Rectal smooth muscle tissue (tissue), 1 donor: ENCODE data around the gene ADCY9.
A peak's percentile ranks its signal among the peaks of the same experiment; 100 is the strongest.
"Not testable (repeated sequence)": the region's sequence is repeated elsewhere in the genome, so short reads cannot be mapped to it uniquely, and the experiment has no call there.

Experiments
- H3K27ac ChIP-seq: one replicate; pipeline ENCODE4 v1.7.0; 2013; ENCODE audit warnings: low read depth, low read length, inconsistent platforms
- H3K27me3 ChIP-seq: one replicate; pipeline ENCODE4 v1.7.0; 2013; ENCODE audit warnings: low read length; ENCODE audit not compliant: control insufficient read depth, insufficient read depth
- H3K36me3 ChIP-seq: one replicate; pipeline ENCODE4 v1.7.0; 2013; ENCODE audit warnings: low read length; ENCODE audit not compliant: control insufficient read depth, insufficient read depth
- H3K4me1 ChIP-seq: one replicate; pipeline ENCODE4 v1.7.0; 2013; ENCODE audit warnings: low read length; ENCODE audit not compliant: control insufficient read depth, insufficient read depth
- H3K4me3 ChIP-seq: one replicate; pipeline ENCODE4 v1.7.0; 2013; ENCODE audit warnings: low read length
- H3K9ac ChIP-seq: one replicate; pipeline ENCODE4 v1.7.0; 2013; ENCODE audit warnings: low read length

Gene ADCY9

DNA sequence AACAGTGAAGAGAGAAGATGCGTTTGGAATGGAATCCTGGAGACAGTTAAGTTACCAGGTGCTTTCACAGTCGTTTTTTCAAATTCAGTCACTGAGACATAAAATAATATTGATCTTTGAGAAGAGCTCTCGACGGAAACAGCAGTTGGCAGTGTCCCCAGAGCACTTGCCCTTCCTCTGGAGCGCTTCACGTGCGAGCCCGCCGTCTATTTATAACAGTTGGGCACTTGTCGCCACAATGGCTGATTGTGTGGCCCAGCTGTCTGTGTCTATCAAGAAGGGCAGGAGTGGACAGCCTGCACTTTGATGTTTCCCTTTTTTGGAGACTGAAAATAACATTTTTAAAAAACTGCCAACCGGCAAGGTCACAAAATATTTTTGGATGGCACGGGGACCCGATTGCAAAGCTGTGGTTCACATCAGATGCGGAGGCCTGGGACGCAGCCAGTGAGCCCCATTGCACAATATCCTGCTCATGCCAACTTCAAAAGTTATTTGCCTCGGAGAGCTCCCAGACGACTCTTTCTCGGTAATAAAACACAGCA lies 62.9 kb downstream of the ADCY9 start:
- Histone ChIP-seq H3K27ac (no peak overlapping the region), H3K9ac (no peak overlapping the region), H3K27me3 (no peaks in the 10 kb centered on the region), H3K4me1 (no peaks in the 10 kb centered on the region), H3K4me3 (peak overlapping the region; percentile 56), H3K36me3 (no peaks in the 10 kb centered on the region)

GRCh38 chr16:4052801-4053293 lies 63.4 kb downstream of the ADCY9 start:
- Histone ChIP-seq H3K9ac (no peak overlapping the region), H3K4me1 (peaks cover under 1% of the 10 kb centered on the region), H3K4me3 (peak overlapping the region; percentile 49), H3K36me3 (no peaks in the 10 kb centered on the region), H3K27ac (no peak overlapping the region), H3K27me3 (no peaks in the 10 kb centered on the region)

DNA sequence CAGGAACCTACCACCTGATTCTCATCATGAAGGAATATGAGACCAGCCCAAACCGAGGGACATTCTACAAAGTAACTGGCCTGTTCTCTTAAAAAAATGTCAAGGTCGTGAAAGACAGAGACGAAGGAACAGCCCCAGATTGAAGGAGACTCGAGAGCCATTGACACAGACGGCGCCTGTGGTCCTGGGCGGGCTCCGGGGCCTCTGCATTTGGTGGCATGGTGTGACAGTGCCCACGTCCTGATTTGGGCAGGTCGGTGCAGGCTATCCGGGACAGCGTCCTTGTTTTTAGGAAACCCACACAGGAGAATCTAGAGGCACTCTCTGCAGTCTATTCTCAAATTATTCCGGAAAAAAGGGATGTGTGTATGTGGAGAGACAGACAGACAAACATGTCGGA lies 64.1 kb downstream of the ADCY9 start:
- no peak overlapping the region for H3K4me3 ChIP-seq
- no peak overlapping the region for H3K9ac ChIP-seq
- peaks cover 5% of the 10 kb centered on the region for H3K4me1 ChIP-seq
- H3K27me3 ChIP-seq: no peaks in the 10 kb centered on the region
- no peaks in the 10 kb centered on the region for H3K36me3 ChIP-seq
- no peak overlapping the region for H3K27ac ChIP-seq

DNA sequence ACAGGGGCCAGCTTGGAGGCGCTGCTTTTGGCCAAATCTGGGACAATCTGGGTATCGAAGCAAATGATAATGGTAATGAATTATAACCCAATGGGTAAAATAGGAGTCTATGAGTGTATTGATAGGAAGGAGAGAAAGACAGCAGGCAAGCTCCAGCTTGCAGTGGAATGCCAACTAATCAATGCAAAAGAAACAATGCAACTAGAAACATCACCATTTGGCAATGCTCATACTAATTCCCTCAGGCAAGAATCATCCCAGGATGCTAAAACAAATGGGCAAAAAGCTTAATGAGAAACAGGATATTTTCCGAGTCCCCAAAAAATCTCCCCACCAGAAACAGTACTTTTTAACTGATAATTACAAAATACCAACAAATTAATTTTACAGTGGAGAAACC lies 64.7 kb downstream of the ADCY9 start:
- Histone ChIP-seq H3K36me3 (no peaks in the 10 kb centered on the region), H3K27me3 (no peaks in the 10 kb centered on the region), H3K4me3 (no peak overlapping the region), H3K9ac (no peak overlapping the region), H3K4me1 (peaks cover 5% of the 10 kb centered on the region), H3K27ac (no peak overlapping the region)

DNA sequence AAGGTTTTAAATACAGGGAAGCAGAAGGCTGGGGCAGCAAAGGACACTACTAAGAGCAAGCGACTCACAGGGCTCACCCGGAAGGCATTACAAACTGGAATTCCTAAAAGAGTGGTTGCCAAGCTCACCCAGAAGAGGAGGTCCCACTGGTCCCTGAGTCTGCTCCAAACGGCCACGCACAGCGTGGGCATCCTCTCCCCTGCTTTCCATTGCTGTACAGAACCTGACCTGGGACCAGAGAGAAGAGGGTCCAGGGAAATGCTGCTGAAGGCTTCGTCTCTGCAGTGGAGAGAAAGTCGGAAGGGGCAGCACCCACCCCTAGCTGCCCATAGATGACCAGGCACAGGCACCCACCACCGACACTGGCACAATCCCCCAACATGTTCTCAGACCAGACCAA lies 67.2 kb downstream of the ADCY9 start:
- Histone ChIP-seq H3K27ac (no peak overlapping the region), H3K4me3 (no peak overlapping the region), H3K27me3 (no peaks in the 10 kb centered on the region), H3K36me3 (no peaks in the 10 kb centered on the region), H3K4me1 (peaks cover 5% of the 10 kb centered on the region), H3K9ac (no peak overlapping the region)

DNA sequence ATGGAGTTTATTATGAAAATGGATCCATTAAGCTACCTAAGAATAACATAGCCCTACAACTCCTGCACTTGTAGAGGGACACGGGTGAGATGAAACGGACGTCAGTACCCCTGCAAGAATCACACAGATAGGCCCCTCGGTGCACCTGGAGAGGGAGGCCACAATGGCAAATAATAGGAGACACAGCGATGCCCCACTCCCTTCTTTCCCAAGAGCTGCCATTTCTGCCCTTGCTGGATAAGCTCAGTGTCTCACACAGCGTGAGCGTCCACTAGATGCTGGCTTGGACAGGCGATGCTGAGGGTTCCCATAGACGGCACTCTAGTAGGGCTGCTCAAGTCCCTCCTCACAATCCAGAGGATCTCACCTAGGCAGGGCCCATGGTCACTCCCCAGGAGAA lies 67.8 kb downstream of the ADCY9 start:
- H3K27me3 ChIP-seq: no peaks in the 10 kb centered on the region
- H3K36me3 ChIP-seq: no peaks in the 10 kb centered on the region
- no peak overlapping the region for H3K4me3 ChIP-seq
- H3K9ac ChIP-seq: no peak overlapping the region
- H3K4me1 ChIP-seq: peaks cover 5% of the 10 kb centered on the region
- no peak overlapping the region for H3K27ac ChIP-seq

- no peak overlapping the region for H3K9ac ChIP-seq
These were observed 70.0 kb downstream of the ADCY9 start for GRCh38 chr16:4046221-4046620.

GRCh38 chr16:4045561-4045960 lies 70.7 kb downstream of the ADCY9 start:
- H3K27me3 ChIP-seq, H3K4me3 ChIP-seq, H3K4me1 ChIP-seq, H3K36me3 ChIP-seq, H3K27ac ChIP-seq, H3K9ac ChIP-seq: not testable (repeated sequence)

More at GRCh38 chr16:4046221-4046620, 70.0 kb downstream of the ADCY9 start:
- no peak overlapping the region for H3K4me3 ChIP-seq
- H3K27ac ChIP-seq: no peak overlapping the region
- H3K4me1 ChIP-seq: peaks cover 5% of the 10 kb centered on the region
- no peaks in the 10 kb centered on the region for H3K36me3 ChIP-seq
- H3K27me3 ChIP-seq: no peaks in the 10 kb centered on the region

DNA sequence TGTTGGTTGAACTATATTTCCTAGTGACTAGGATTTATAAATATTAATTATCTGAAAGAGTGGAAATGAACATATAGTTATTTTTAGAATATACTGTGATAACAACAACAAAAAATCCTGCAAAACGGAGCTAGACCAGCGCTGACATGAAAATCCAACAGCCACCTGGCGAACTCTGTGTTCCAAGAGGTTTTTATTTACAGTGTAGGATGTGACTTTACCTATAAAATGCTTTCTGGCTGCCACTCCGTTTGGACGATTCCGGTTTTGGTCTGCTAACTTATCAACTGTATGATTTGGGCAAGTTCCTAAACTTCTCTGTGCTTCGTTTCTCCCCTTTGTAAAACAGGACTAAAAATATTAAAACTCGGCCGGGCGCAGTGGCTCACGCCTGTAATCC lies 73.7 kb downstream of the ADCY9 start:
- Histone ChIP-seq H3K27me3 (no peaks in the 10 kb centered on the region), H3K4me1 (peaks cover 2% of the 10 kb centered on the region), H3K36me3 (no peaks in the 10 kb centered on the region), H3K4me3 (no peak overlapping the region), H3K27ac (no peak overlapping the region), H3K9ac (no peak overlapping the region)

- Histone ChIP-seq H3K27me3 (no peaks in the 10 kb centered on the region), H3K4me3 (no peak overlapping the region), H3K4me1 (no peaks in the 10 kb centered on the region), H3K27ac (no peak overlapping the region), H3K9ac (no peak overlapping the region), H3K36me3 (no peaks in the 10 kb centered on the region)
These were observed 77.8 kb downstream of the ADCY9 start for GRCh38 chr16:4038448-4038847.

- not testable (repeated sequence) for H3K27me3 ChIP-seq, H3K4me1 ChIP-seq, H3K27ac ChIP-seq, H3K9ac ChIP-seq, H3K4me3 ChIP-seq, H3K36me3 ChIP-seq
These were observed 79.3 kb downstream of the ADCY9 start for GRCh38 chr16:4036952-4037351.

DNA sequence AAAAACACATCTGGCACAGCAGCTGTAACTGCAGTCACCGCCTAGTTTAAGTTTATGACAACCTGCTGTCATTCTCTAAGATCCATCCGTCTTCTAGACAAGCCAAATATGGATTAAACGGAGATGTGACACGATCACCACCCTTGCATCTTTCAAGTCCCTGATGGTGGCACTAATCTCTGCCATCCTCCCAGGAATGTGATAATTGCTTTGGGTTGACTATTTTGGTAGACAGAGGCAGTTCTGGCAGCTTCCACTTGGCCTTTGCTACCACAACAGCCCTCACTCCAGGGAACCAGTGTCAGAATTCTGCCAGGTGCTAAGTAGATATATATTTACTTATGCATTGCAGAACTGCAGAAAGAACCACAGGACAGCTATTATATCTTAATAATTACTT lies 81.3 kb downstream of the ADCY9 start:
- H3K9ac ChIP-seq: no peak overlapping the region
- no peaks in the 10 kb centered on the region for H3K36me3 ChIP-seq
- no peak overlapping the region for H3K27ac ChIP-seq
- H3K27me3 ChIP-seq: no peaks in the 10 kb centered on the region
- no peak overlapping the region for H3K4me3 ChIP-seq
- no peaks in the 10 kb centered on the region for H3K4me1 ChIP-seq

DNA sequence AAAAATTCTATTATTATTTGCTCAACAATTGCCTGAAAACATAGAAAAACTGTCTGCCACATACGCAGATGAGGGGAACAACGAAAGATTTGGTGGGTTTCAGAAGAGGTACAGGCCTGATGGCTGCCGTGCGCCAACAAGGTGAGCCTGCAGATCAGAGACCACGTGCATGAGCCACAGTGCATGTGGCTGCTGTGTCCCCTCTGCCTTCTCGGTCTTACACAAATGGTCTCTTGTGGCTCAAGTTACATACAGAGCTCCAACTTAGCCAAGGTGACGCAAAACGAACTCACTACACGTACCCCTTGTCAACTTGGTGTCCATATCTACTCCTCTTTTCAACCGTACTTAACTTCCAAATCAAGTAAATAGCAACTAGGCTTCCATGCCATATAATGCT lies 82.3 kb downstream of the ADCY9 start:
- Histone ChIP-seq H3K4me1 (no peaks in the 10 kb centered on the region), H3K27ac (no peak overlapping the region), H3K4me3 (no peak overlapping the region), H3K36me3 (no peaks in the 10 kb centered on the region), H3K27me3 (no peaks in the 10 kb centered on the region), H3K9ac (no peak overlapping the region)
